Measurements from ENCODE around the gene SH2D2A.

Gene SH2D2A

GRCh38 chr1:156815961-156816422, 656 bp downstream of the SH2D2A start:
- Histone ChIP-seq H3K27me3 (replicated peaks; ENCODE audit: control insufficient read depth, insufficient read depth, low read length) (no peaks in the 10 kb centered on the region), H3K36me3 (ENCODE audit: control insufficient read depth, insufficient read depth, low read length, severe bottlenecking) (no peaks in the 10 kb centered on the region), H3K9ac (ENCODE audit: low read length) (no peak overlapping the region), H3K4me3 (ENCODE audit: low read length) (no peak overlapping the region), H3K4me1 (ENCODE audit: control insufficient read depth, insufficient read depth, low read length) (peaks cover 29% of the 10 kb centered on the region), H3K9me3 (ENCODE audit: control insufficient read depth, low read length) (no peaks in the 10 kb centered on the region)
- no peak for DNase-seq (ENCODE audit: low read depth)

GRCh38 chr1:156815307-156815826, 1.3 kb downstream of the SH2D2A start:
- Histone ChIP-seq H3K4me3 (ENCODE audit: low read length) (no peak overlapping the region), H3K27me3 (replicated peaks; ENCODE audit: control insufficient read depth, insufficient read depth, low read length) (no peaks in the 10 kb centered on the region), H3K4me1 (ENCODE audit: control insufficient read depth, insufficient read depth, low read length) (peaks cover 29% of the 10 kb centered on the region), H3K9me3 (ENCODE audit: control insufficient read depth, low read length) (no peaks in the 10 kb centered on the region), H3K9ac (ENCODE audit: low read length) (no peak overlapping the region), H3K36me3 (ENCODE audit: control insufficient read depth, insufficient read depth, low read length, severe bottlenecking) (no peaks in the 10 kb centered on the region)
- DNase-seq (ENCODE audit: low read depth), result peak; percentile 76

- no peaks in the 10 kb centered on the region for H3K36me3 ChIP-seq (ENCODE audit: control insufficient read depth, insufficient read depth, low read length, severe bottlenecking)
- H3K4me3 ChIP-seq (ENCODE audit: low read length), result no peak overlapping the region
- no peaks in the 10 kb centered on the region for H3K9me3 ChIP-seq (ENCODE audit: control insufficient read depth, low read length)
- H3K27me3 ChIP-seq (replicated peaks; ENCODE audit: control insufficient read depth, insufficient read depth, low read length), result no peaks in the 10 kb centered on the region
- no peak overlapping the region for H3K9ac ChIP-seq (ENCODE audit: low read length)
- peaks cover 29% of the 10 kb centered on the region for H3K4me1 ChIP-seq (ENCODE audit: control insufficient read depth, insufficient read depth, low read length)
- DNase-seq (ENCODE audit: low read depth), result no peak
Measured at GRCh38 chr1:156814571-156815260, 1.9 kb downstream of the SH2D2A start.

- Histone ChIP-seq H3K4me1 (ENCODE audit: control insufficient read depth, insufficient read depth, low read length) (peaks cover 29% of the 10 kb centered on the region), H3K27me3 (replicated peaks; ENCODE audit: control insufficient read depth, insufficient read depth, low read length) (no peaks in the 10 kb centered on the region), H3K9me3 (ENCODE audit: control insufficient read depth, low read length) (no peaks in the 10 kb centered on the region), H3K9ac (ENCODE audit: low read length) (peak overlapping the region; percentile 49), H3K4me3 (ENCODE audit: low read length) (peak overlapping the region; percentile 60), H3K36me3 (ENCODE audit: control insufficient read depth, insufficient read depth, low read length, severe bottlenecking) (no peaks in the 10 kb centered on the region)
- DNase-seq (ENCODE audit: low read depth), result peak; percentile 70
Measured at GRCh38 chr1:156813750-156814570, 2.7 kb downstream of the SH2D2A start.

GRCh38 chr1:156813298-156813697, 3.4 kb downstream of the SH2D2A start:
- DNase-seq (ENCODE audit: low read depth), result no peak
- Histone ChIP-seq H3K4me3 (ENCODE audit: low read length) (peak overlapping the region; percentile 60), H3K4me1 (ENCODE audit: control insufficient read depth, insufficient read depth, low read length) (peaks cover 29% of the 10 kb centered on the region), H3K9ac (ENCODE audit: low read length) (peak overlapping the region; percentile 49), H3K36me3 (ENCODE audit: control insufficient read depth, insufficient read depth, low read length, severe bottlenecking) (no peaks in the 10 kb centered on the region), H3K27me3 (replicated peaks; ENCODE audit: control insufficient read depth, insufficient read depth, low read length) (no peaks in the 10 kb centered on the region), H3K9me3 (ENCODE audit: control insufficient read depth, low read length) (no peaks in the 10 kb centered on the region)

GRCh38 chr1:156812293-156812990, 4.2 kb downstream of the SH2D2A start:
- Histone ChIP-seq H3K36me3 (ENCODE audit: control insufficient read depth, insufficient read depth, low read length, severe bottlenecking) (no peaks in the 10 kb centered on the region), H3K27me3 (replicated peaks; ENCODE audit: control insufficient read depth, insufficient read depth, low read length) (no peaks in the 10 kb centered on the region), H3K4me3 (ENCODE audit: low read length) (no peak overlapping the region), H3K9me3 (ENCODE audit: control insufficient read depth, low read length) (no peaks in the 10 kb centered on the region), H3K9ac (ENCODE audit: low read length) (no peak overlapping the region), H3K4me1 (ENCODE audit: control insufficient read depth, insufficient read depth, low read length) (peaks cover 29% of the 10 kb centered on the region)
- no peak for DNase-seq (ENCODE audit: low read depth)

GRCh38 chr1:156811168-156811567, 5.5 kb downstream of the SH2D2A start:
- no peaks in the 10 kb centered on the region for H3K36me3 ChIP-seq (ENCODE audit: control insufficient read depth, insufficient read depth, low read length, severe bottlenecking)
- no peaks in the 10 kb centered on the region for H3K27me3 ChIP-seq (replicated peaks; ENCODE audit: control insufficient read depth, insufficient read depth, low read length)
- H3K9me3 ChIP-seq (ENCODE audit: control insufficient read depth, low read length), result no peaks in the 10 kb centered on the region
- H3K4me3 ChIP-seq (ENCODE audit: low read length), result no peak overlapping the region
- DNase-seq (ENCODE audit: low read depth), result no peak
- no peak overlapping the region for H3K9ac ChIP-seq (ENCODE audit: low read length)
- peaks cover 31% of the 10 kb centered on the region for H3K4me1 ChIP-seq (ENCODE audit: control insufficient read depth, insufficient read depth, low read length)

GRCh38 chr1:156809711-156810366, 6.8 kb downstream of the SH2D2A start:
- DNase-seq (ENCODE audit: low read depth), result no peak
- H3K36me3 ChIP-seq (ENCODE audit: control insufficient read depth, insufficient read depth, low read length, severe bottlenecking), result no peaks in the 10 kb centered on the region
- no peaks in the 10 kb centered on the region for H3K9me3 ChIP-seq (ENCODE audit: control insufficient read depth, low read length)
- no peak overlapping the region for H3K9ac ChIP-seq (ENCODE audit: low read length)
- H3K4me3 ChIP-seq (ENCODE audit: low read length), result no peak overlapping the region
- peaks cover 23% of the 10 kb centered on the region for H3K4me1 ChIP-seq (ENCODE audit: control insufficient read depth, insufficient read depth, low read length)
- no peaks in the 10 kb centered on the region for H3K27me3 ChIP-seq (replicated peaks; ENCODE audit: control insufficient read depth, insufficient read depth, low read length)

GRCh38 chr1:156809281-156809680, 7.4 kb downstream of the SH2D2A start:
- Histone ChIP-seq H3K9ac (ENCODE audit: low read length) (no peak overlapping the region), H3K4me1 (ENCODE audit: control insufficient read depth, insufficient read depth, low read length) (peaks cover 18% of the 10 kb centered on the region), H3K27me3 (replicated peaks; ENCODE audit: control insufficient read depth, insufficient read depth, low read length) (no peaks in the 10 kb centered on the region), H3K36me3 (ENCODE audit: control insufficient read depth, insufficient read depth, low read length, severe bottlenecking) (no peaks in the 10 kb centered on the region), H3K9me3 (ENCODE audit: control insufficient read depth, low read length) (no peaks in the 10 kb centered on the region), H3K4me3 (ENCODE audit: low read length) (no peak overlapping the region)
- no peak for DNase-seq (ENCODE audit: low read depth)

GRCh38 chr1:156808186-156809030, 8.2 kb downstream of the SH2D2A start:
- H3K4me3 ChIP-seq (ENCODE audit: low read length), result no peak overlapping the region

More at GRCh38 chr1:156808186-156809030, 8.2 kb downstream of the SH2D2A start:
- H3K9me3 ChIP-seq (ENCODE audit: control insufficient read depth, low read length), result no peaks in the 10 kb centered on the region
- no peak overlapping the region for H3K9ac ChIP-seq (ENCODE audit: low read length)
- peaks cover 11% of the 10 kb centered on the region for H3K4me1 ChIP-seq (ENCODE audit: control insufficient read depth, insufficient read depth, low read length)
- H3K27me3 ChIP-seq (replicated peaks; ENCODE audit: control insufficient read depth, insufficient read depth, low read length), result no peaks in the 10 kb centered on the region
- H3K36me3 ChIP-seq (ENCODE audit: control insufficient read depth, insufficient read depth, low read length, severe bottlenecking), result no peaks in the 10 kb centered on the region
- no peak for DNase-seq (ENCODE audit: low read depth)

Measured in adipocyte (in vitro differentiated cells).